ENCODE measurements around the gene TMEM114.

- TF ChIP-seq POLR2AphosphoS5 (IDR thresholded peaks at IDR 0.05; ENCODE audit: low read depth, low read length) (no peak), SRF (IDR thresholded peaks at IDR 0.05; ENCODE audit: low read depth) (no peak), EZH2 (IDR thresholded peaks at IDR 0.05) (no peak), CTCF (IDR thresholded peaks at IDR 0.05 in 2 of 3, conservative IDR thresholded peaks at IDR 0.05 in 1 of 3; ENCODE audit: borderline replicate concordance in 1 of 3, insufficient read depth in 1 of 3, low read depth in 2 of 3, low read length in 2 of 3) (no peak), EZH2phosphoT487 (IDR thresholded peaks at IDR 0.05; ENCODE audit: borderline replicate concordance) (no peak), FOSL1 (IDR thresholded peaks at IDR 0.05; ENCODE audit: low read depth) (no peak), CEBPB (IDR thresholded peaks at IDR 0.05; ENCODE audit: low read depth) (no peak), SP1 (IDR thresholded peaks at IDR 0.05; ENCODE audit: low read depth) (no peak), ZNF274 (IDR thresholded peaks at IDR 0.05; ENCODE audit: low read depth, low read length) (no peak), ZBTB33 (IDR thresholded peaks at IDR 0.05; ENCODE audit: extremely low read depth, insufficient replicate concordance, low read length) (no peak), POLR2A (IDR thresholded peaks at IDR 0.05; ENCODE audit: borderline replicate concordance, extremely low read depth, insufficient read depth, insufficient read length) (no peak), ATF3 (IDR thresholded peaks at IDR 0.05) (no peak), RAD21 (IDR thresholded peaks at IDR 0.05; ENCODE audit: low read depth) (no peak), MAX (IDR thresholded peaks at IDR 0.05) (no peak)
These were observed at the start of gene TMEM114 for GRCh38 chr16:8589900-8590688.

All from HCT116 (cell line).